PC-3 (cell line): ENCODE measurements around the gene GSC2. TPM values are rescaled to one million over a fixed set of nuclear protein-coding genes. Genes with fewer than 3 reads are reported as not detected.

ENCODE experiments used
- ATAC-seq: fragments of 200-7000 bp; cut with Tn5 transposase; 2 replicates; pipeline ENCODE4 v1.9.1; 2020; ENCODE audit warnings: mild to moderate bottlenecking, moderate library complexity
- BruUV-seq: library from RNA; stranded (reverse); fragments of 400-500 nt; replicated peaks from 2 replicates; lab custom pipeline; 2021; lab: Mats Ljungman, UMichigan
- CTCF ChIA-PET: fragments of 300-600 bp; sonication (Branson Sonifier 250); formaldehyde crosslinking; loops from one replicate; lab custom pipeline; 2022; ENCODE audit warnings: antibody characterized with exemption; lab: Charles Lee
- POLR2A ChIA-PET: fragments of 300-600 bp; sonication (Branson Sonifier 250); formaldehyde crosslinking; loops from one replicate; lab custom pipeline; 2022; ENCODE audit warnings: antibody characterized with exemption; ENCODE audit not compliant: unreplicated experiment; lab: Charles Lee
- DNase-seq: peaks from one replicate; pipeline ENCODE4 v3.0.0-alpha.2; 2015
- H2AFZ ChIP-seq: fragments of 300-600 bp; sonication (generic); 2 replicates; pipeline ENCODE4 v1.6.0; 2016; ENCODE audit warnings: antibody characterized with exemption, low read length
- H3F3A ChIP-seq: fragments of 300-600 bp; sonication (generic); one replicate; pipeline ENCODE4 v1.6.0; 2017; ENCODE audit warnings: antibody characterized with exemption, low read length, control low read depth, mild to moderate bottlenecking; ENCODE audit not compliant: unreplicated experiment
- H3K27ac ChIP-seq: fragments of 300-600 bp; sonication (generic); 2 replicates; pipeline ENCODE4 v1.5.1; 2016; ENCODE audit warnings: mild to moderate bottlenecking, low read length
- H3K27me3 ChIP-seq: fragments of 300-600 bp; sonication (generic); 2 replicates; pipeline ENCODE4 v1.6.1; 2016; ENCODE audit warnings: low read length, mixed read lengths
- H3K36me3 ChIP-seq: fragments of 300-600 bp; sonication (generic); 2 replicates; pipeline ENCODE4 v1.6.1; 2016; ENCODE audit warnings: low read depth, mixed run types, low read length, mixed read lengths
- H3K4me1 ChIP-seq: fragments of 300-600 bp; sonication (generic); 2 replicates; pipeline ENCODE4 v1.5.1; 2016; ENCODE audit warnings: low read length; ENCODE audit not compliant: insufficient read depth
- H3K4me2 ChIP-seq: fragments of 300-600 bp; sonication (generic); 2 replicates; pipeline ENCODE4 v1.6.0; 2016; ENCODE audit warnings: low read length
- H3K4me3 ChIP-seq: fragments of 300-600 bp; sonication (generic); 2 replicates; pipeline ENCODE4 v1.5.1; 2016; ENCODE audit warnings: mild to moderate bottlenecking, low read length, mixed read lengths
- H3K79me2 ChIP-seq: fragments of 300-600 bp; sonication (generic); 2 replicates; pipeline ENCODE4 v1.6.1; 2017; ENCODE audit warnings: low read length, mixed read lengths
- H3K9ac ChIP-seq: fragments of 300-600 bp; sonication (generic); 2 replicates; pipeline ENCODE4 v1.6.0; 2016; ENCODE audit warnings: mild to moderate bottlenecking, low read length
- H3K9me2 ChIP-seq: fragments of 300-600 bp; sonication (generic); replicated peaks from 2 replicates; pipeline ENCODE4 v1.6.1; 2016; ENCODE audit warnings: mixed run types, low read length, mixed read lengths
- H3K9me3 ChIP-seq: fragments of 300-600 bp; sonication (generic); 2 replicates; pipeline ENCODE4 v1.6.1; 2016; ENCODE audit warnings: low read length, mixed read lengths
- H4K20me1 ChIP-seq: fragments of 300-600 bp; sonication (generic); 2 replicates; pipeline ENCODE4 v1.6.1; 2016; ENCODE audit warnings: low read length, mixed read lengths
- EZH2 ChIP-seq: fragments of 300-600 bp; sonication (generic); IDR thresholded peaks from one replicate; pipeline ENCODE4 v1.6.1; 2017; ENCODE audit warnings: antibody characterized with exemption, mild to moderate bottlenecking, low read length; ENCODE audit not compliant: unreplicated experiment
- EZH2phosphoT487 ChIP-seq: fragments of 300-600 bp; sonication (generic); IDR thresholded peaks from 2 replicates; pipeline ENCODE4 v1.6.1; 2018; ENCODE audit warnings: mild to moderate bottlenecking, antibody characterized with exemption, low read length, borderline replicate concordance
- intact Hi-C: fragments of 100-400 bp; cut with micrococcal nuclease; formaldehyde crosslinking; loops from 2 replicates; pipeline ENCODE4 v1.9.0; 2023
- total RNA-seq: library from RNA; depleted of rRNA; stranded (reverse); fragments of >200 nt; gene quantifications from 2 replicates; pipeline ENCODE4 v1.2.3, GENCODE V29; 2014
- TF ChIP-seq, protein P1 (sequence below): fragments of 300-600 bp; sonication (generic); conservative IDR thresholded peaks from 2 replicates; pipeline ENCODE4 v1.5.1; 2017; ENCODE audit warnings: antibody characterized with exemption, low read depth, mild to moderate bottlenecking, low read length

The GSC2 gene
- total RNA-seq, 1 experiment from 2014 or later, result not detected

DNA sequence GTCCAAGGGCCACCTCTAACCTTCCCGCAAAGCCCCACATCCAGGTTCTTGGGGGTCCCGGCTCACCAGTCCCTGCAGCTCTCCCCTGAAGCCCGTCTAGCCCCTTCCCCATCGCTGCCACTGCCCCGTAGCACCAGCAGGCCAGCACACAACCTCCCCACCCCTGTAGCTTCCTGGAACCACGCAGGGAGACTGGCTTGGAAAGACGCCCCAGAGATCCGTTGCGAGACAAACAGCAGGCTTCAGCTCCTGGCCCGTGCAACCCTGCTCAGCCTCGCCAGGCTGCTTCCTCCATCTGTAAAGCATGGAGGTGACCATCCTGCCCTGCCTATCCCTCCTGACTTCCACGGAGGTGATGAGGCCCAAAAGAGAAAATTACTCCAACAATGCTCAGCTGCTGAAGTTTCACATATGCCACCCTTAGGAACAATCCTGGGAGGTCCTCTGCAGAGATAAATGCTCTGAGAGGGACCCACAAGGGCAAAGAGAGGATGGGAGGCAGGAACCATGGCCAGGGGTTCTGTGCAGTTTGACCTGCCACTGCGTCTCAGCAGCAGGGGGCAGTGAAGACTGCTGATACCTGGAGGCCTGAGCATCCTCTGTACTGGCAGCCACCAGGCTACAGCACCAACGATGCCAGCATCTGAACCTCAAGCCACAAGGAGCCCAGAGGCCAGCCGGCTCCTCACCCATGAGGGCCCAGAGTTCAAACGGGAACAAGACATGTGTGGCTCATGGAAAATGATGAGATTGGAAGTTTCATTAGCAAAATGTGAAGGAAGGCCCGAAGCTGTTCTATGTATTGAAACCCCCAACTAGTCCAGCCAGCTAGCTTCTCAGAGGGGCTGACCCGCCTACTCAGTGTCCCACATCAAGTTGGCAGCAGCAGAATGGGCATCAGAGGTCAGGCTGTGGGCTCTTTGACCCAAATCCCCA is 44.0 kb downstream of the GSC2 start:
- DNase-seq (peak; percentile 12), ATAC-seq (no peak; the same call in 1 of the 2 replicates)
- H3K4me3 ChIP-seq, result no peak overlapping the region
- no peak overlapping the region for H3K9ac ChIP-seq
- H3K27me3 ChIP-seq, result no peaks in the 10 kb centered on the region
- no peak overlapping the region for H2AFZ ChIP-seq
- H4K20me1 ChIP-seq, result peaks cover 38% of the 10 kb centered on the region; the same call in 1 of the 2 replicates
- intact Hi-C loops, result no loop called here
- no peak overlapping the region for H3K4me2 ChIP-seq
- ChIA-PET CTCF (no interaction called here), POLR2A (no interaction called here)
- H3K9me2 ChIP-seq, result no peaks in the 10 kb centered on the region
- no peaks in the 10 kb centered on the region for H3F3A ChIP-seq
- TF ChIP-seq EZH2 (no peak), EZH2phosphoT487 (no peak)
- TF ChIP-seq, protein P1, sequence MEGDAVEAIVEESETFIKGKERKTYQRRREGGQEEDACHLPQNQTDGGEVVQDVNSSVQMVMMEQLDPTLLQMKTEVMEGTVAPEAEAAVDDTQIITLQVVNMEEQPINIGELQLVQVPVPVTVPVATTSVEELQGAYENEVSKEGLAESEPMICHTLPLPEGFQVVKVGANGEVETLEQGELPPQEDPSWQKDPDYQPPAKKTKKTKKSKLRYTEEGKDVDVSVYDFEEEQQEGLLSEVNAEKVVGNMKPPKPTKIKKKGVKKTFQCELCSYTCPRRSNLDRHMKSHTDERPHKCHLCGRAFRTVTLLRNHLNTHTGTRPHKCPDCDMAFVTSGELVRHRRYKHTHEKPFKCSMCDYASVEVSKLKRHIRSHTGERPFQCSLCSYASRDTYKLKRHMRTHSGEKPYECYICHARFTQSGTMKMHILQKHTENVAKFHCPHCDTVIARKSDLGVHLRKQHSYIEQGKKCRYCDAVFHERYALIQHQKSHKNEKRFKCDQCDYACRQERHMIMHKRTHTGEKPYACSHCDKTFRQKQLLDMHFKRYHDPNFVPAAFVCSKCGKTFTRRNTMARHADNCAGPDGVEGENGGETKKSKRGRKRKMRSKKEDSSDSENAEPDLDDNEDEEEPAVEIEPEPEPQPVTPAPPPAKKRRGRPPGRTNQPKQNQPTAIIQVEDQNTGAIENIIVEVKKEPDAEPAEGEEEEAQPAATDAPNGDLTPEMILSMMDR, result peak; percentile 38; the same call in 1 of the 2 replicates
- no peak overlapping the region for H3K27ac ChIP-seq
- no TSS peak for BruUV-seq
- H3K4me1 ChIP-seq, result peaks cover 8% of the 10 kb centered on the region; the same call in 1 of the 2 replicates
- H3K36me3 ChIP-seq, result no peaks in the 10 kb centered on the region
- peaks cover 87% of the 10 kb centered on the region for H3K79me2 ChIP-seq
- no peaks in the 10 kb centered on the region for H3K9me3 ChIP-seq

DNA sequence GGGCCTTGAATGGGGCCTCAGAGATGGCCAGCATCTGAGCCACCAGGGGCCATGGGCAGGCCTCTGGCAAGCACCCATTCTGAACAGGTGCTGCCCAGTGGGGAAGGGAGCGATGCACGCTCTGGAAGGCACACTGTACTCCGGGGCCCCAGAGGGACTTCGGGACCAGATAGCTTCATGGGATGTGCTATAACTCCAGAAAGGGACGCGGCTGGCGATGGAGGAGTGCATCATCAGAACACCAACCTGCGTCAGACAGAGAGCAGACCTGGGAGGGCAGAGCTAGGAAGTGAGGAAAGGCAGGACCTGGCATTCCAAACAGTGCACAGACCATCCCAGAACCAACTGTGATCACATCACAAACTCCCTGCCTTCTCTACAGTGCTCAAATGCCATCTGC is 44.6 kb downstream of the GSC2 start:
- Histone ChIP-seq H3K9me3 (no peaks in the 10 kb centered on the region), H3K79me2 (peaks cover 87% of the 10 kb centered on the region), H3K27me3 (no peaks in the 10 kb centered on the region), H3F3A (no peaks in the 10 kb centered on the region), H3K9me2 (no peaks in the 10 kb centered on the region), H3K36me3 (no peaks in the 10 kb centered on the region), H3K4me3 (no peak overlapping the region), H3K27ac (no peak overlapping the region), H3K4me1 (peaks cover 8% of the 10 kb centered on the region; the same call in 1 of the 2 replicates), H4K20me1 (peaks cover 33% of the 10 kb centered on the region; the same call in 1 of the 2 replicates), H3K4me2 (no peak overlapping the region), H3K9ac (no peak overlapping the region), H2AFZ (no peak overlapping the region)
- ATAC-seq, result no peak
- no TSS peak for BruUV-seq
- no peak for DNase-seq
- intact Hi-C loops, result no loop called here
- TF ChIP-seq EZH2phosphoT487 (no peak), EZH2 (no peak)
- TF ChIP-seq, protein P1, result no peak
- CTCF ChIA-PET, result no interaction called here
- POLR2A ChIA-PET, result no interaction called here
